ENCODE results near the gene PRUNE2. TPM values are rescaled to one million over a fixed set of nuclear protein-coding genes. Genes with fewer than 3 reads are reported as not detected.

PRUNE2 gene
- total and polyA plus RNA-seq, 2 of the 8 experiments (the other 6 are each of a cell fraction or from before 2014, with no cell fraction given), result 5.5 to 13.3 TPM

DNA sequence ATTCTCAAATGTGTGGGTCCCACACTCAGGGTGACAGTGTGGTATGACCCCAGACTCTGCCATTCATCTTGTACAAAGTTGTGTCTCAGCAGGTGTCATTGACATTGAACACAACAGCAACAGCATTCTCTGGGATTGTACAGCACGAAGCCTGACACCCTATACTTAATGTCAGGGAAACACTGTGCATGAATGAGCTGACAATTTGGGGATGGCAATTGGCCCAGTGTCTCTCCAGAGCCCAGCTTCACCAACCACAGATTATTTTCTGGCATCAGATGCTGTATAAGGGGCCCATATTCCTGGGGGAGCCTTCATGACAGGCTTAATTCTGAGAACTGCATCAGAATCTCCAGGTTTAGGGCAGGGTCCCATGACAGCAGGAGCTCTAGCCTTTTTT lies 303.7 kb downstream of the PRUNE2 start (continued):
- TF ChIP-seq USF2 (IDR thresholded peaks at IDR 0.05; ENCODE audit: low read length), result no peak
- no peak for TF ChIP-seq SP2 (IDR thresholded peaks at IDR 0.05; ENCODE audit: low read length)
- TF ChIP-seq RAD21 (IDR thresholded peaks at IDR 0.05 in 1 of 2, conservative IDR thresholded peaks at IDR 0.05 in 1 of 2; ENCODE audit: low read depth in 2 of 2, low read length in 2 of 2), result no peak
- TF ChIP-seq, protein P1, sequence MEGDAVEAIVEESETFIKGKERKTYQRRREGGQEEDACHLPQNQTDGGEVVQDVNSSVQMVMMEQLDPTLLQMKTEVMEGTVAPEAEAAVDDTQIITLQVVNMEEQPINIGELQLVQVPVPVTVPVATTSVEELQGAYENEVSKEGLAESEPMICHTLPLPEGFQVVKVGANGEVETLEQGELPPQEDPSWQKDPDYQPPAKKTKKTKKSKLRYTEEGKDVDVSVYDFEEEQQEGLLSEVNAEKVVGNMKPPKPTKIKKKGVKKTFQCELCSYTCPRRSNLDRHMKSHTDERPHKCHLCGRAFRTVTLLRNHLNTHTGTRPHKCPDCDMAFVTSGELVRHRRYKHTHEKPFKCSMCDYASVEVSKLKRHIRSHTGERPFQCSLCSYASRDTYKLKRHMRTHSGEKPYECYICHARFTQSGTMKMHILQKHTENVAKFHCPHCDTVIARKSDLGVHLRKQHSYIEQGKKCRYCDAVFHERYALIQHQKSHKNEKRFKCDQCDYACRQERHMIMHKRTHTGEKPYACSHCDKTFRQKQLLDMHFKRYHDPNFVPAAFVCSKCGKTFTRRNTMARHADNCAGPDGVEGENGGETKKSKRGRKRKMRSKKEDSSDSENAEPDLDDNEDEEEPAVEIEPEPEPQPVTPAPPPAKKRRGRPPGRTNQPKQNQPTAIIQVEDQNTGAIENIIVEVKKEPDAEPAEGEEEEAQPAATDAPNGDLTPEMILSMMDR (IDR thresholded peaks at IDR 0.05; ENCODE audit: control extremely low read depth in 1 of 3, insufficient read depth in 1 of 3, low read depth in 1 of 3, low read length in 3 of 3), result no peak
- no peak for TF ChIP-seq POLR2A (IDR thresholded peaks at IDR 0.05; ENCODE audit: control extremely low read depth in 1 of 2, low read depth in 2 of 2, low read length in 2 of 2)

Data from H1 (cell line).